Ramos (cell line): ENCODE results near the gene ALDH1B1.

Source experiments
- in situ Hi-C: fragments of 300-500 bp; cut with MboI; formaldehyde crosslinking; loops from one replicate; pipeline ENCODE4 v1.14.3; 2022; ENCODE audit warnings: low sequenced_read_pairs; ENCODE audit not compliant: unreplicated experiment

The ALDH1B1 gene

DNA sequence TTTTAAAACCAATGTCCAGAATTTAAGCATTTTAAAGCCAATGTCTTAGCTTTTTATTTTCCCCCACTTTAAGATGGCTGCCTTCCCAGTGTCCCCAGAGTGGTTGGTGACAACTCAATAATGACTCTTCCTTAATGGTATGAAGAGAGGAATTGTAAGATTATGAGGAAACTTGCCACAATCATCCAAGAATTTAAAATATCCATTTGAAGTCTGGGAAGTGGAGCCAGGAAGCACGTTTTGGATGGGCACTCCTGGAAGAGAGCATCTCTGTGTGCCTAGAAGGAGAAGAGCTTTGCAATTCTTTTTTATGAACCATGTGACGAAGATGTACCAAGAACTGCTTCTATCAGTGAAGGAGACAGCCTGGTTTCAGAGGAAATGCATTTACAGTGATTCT is 43.0 kb downstream of the ALDH1B1 start:
- in situ Hi-C loops: no loop called here

DNA sequence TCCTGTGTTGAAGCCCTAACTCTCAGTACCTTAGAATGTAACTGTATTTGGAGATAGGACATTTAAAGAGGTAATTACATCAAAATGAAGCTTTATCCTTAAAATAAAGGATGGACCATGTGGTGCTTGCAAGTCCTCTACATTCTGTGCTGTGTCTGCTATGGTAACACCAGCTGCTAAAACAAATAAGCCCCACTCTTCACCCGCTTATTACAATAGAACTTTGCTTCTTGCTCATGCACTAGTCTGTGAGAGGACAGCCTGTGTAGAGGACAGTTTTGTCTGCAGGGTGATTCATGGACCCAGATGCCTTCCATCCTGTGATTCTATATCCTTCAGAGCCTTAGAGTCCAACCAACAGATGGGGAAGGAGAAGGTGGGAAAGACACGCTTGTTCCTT is 44.2 kb downstream of the ALDH1B1 start:
- in situ Hi-C loops: no loop called here

DNA sequence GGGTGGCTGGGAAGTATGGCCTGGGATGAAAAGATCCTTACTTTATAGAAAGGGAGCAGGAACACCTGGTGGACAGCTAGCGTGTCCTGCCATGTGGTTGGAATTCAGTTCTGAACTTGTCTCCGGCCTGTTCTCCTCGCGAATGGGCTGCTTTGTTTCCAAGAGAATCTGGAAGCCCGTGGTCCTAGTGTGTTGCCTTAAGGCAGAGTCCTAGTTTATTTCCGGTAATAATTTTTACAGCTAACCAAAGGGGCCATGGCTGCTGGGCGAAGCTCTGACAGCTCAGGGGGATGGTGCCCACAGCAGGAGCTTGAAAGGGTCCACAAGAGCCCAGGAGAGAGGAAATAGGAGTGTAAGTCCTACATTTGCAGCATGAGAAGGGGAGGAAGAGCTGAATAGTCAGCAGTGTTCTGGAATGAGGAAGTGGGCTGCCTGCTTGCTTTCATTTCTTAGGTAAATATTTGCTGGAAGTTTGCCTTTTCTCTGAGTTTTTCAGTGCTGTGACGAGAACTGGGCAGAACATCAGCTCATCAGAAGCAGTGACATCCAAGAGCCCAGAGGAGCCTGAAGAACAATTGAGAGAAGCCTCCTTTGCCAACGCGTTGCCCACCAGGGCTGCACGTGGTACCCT is 44.8 kb downstream of the ALDH1B1 start:
- in situ Hi-C loops: no loop called here

DNA sequence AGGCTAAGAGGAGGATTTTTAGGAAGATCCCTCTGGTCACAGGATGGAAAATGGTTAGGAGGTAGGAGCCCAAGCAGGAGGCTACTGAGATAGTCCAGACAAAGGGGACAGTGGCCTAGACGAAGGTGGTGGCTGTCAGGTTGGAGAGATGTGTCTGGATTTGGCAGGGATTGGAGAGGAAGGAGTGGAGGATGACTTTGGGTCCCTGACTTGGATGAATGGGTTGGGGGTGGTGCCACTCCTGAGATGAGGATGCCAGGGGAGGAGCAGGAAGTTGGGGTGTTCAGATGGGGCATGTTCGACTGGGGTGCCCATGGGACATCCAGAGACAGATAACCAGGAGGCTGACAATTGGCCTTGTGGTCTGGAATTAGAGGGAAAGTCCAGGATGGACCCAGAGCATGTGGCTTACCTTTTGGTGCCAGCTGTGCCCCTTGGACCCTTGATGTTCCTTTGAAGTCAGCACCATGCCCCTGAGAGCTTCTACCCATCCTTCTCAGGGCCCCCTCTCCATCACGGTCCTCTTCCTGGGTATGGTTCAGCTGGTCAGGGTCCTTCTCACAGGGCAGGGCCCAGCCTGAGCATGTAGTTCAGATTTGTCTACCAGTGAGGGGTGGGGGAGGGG is 46.9 kb downstream of the ALDH1B1 start:
- in situ Hi-C loops: no loop called here

DNA sequence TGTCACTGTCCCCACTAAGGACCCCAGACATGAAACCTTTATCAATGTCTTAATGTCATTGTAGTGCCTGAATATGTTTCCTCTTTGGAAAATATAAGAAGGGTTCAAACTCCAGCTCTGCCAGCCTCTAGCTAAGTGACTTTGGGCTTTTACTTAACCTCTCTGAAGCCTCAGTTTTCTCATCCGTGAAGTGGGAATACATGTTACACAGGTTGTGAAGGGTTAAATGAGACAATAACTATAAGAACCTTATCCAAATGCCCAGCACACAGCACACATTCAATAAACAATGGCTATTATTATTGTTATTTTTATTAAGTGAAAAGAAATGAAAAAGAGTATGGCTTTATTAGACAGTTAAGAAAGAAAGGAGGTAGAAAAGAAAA is 47.4 kb downstream of the ALDH1B1 start:
- in situ Hi-C loops: no loop called here

DNA sequence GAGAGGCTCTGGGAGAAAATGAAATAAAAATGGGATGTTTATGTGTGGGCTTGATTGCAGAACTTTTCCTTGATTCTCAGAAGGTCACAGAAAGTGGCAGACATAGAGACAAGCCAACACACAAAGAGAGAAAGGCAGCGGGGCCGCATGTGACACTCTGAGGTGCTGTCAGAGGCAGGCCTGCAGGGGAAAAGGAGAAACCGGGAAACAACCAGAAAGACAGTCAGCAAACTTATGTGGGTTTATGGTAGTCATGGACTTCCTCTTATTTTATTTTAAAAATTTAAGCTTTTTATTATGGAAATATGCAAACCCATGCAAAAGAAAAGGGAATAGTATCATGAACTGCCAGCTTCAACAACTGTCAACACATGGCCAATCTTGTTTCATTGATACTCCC is 48.0 kb downstream of the ALDH1B1 start:
- in situ Hi-C loops: no loop called here

DNA sequence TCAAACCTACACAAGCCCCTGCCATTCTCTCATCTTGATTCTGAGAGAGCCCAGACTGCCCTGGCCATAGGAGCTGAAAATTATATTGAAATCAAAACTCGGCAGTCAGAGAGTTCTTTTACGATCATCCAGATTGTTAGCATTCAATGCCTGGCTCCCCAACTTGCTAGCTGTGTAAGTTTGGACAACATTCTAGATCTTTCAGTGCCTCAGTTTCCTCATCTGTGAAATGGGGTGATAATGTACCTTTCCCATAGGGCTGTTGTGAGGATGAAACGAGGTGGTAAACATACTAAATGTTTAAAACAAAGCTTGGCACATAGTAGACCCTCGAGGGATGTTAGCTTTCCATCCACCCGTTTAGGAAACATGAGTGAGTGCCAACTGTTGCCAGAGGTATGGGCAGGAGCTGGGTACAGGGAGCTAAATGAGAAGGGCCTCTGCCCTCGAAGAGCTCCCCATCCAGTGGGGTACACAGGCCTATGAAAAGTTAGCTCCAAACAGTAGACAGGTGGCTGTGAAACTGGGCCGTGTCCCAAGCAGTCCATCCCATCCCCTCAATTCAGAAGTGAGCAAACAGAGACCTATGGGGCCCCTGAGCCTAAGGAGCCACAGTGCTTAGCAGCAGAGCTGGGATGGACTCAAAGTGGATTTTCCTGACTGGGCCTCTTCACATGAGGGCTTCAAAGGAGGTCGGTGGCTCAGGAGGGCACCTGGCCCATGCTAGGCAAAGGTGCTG is 49.0 kb downstream of the ALDH1B1 start:
- in situ Hi-C loops: no loop called here

DNA sequence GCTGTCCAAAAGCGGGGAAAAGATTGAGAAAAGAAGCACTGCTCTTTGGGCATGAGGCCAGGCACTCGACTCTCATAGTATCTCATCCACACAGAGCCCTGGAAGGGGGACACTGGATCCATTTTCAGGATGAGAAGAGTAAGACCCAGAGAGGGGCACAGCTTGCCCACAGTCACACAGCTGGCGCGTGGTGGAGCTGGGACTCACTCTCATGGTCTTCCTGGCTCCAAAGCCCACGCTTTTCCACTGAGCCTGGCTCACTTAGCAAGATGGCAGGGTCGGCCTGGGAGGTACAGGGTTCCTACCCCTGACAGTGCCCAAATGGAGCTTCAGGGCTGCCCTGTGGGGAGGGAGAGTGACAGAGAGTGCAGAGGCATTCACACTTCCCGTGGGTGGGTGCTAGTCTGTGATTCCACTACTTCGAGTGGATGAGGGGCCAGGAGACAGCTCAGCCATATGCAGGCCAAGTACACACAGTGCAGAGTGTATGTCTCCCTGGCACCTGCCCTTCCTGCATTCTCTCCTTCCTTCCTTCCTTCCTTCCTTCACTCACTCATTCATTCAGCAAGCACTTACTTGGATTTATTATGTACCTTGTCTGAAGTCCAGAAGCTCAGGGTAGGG is 50.1 kb downstream of the ALDH1B1 start:
- in situ Hi-C loops: no loop called here

DNA sequence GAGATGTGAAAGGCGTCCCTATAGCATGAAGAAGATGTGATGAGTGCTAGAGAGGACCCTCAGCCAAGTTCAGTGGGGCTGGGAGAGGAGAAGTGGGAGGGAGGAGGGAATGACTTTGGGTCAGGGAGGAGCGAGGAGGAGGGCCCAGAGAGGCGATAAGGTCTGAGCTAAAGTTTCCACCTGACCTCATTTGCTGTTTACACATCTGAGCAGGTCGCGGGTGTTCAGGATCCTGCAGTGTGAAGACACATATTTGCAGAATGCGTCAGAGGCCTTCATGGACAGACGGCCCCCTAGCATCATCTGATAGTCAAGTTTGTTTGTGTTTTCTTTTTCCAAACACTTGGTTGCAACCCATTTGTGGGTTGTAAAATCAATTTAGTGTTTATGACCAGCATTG is 50.7 kb downstream of the ALDH1B1 start:
- in situ Hi-C loops: no loop called here

DNA sequence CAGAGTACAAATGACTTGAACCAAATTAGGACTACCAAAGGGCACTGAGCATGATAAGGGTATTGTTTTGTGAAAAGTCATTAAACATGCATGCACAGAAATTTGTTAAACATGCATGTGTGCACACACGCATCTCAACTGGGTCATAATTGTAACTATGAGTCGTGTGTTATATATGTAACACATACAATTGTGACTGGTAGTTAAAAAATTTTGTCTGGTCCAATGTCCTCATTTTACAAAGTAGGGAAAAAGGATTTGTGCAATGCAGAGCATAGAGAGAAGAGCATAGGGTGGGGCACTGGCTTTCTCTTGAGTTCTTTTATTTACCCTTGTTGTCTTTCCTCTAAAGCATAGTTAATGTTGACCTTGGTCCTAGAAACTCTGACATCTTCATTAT is 51.1 kb downstream of the ALDH1B1 start:
- in situ Hi-C loops: no loop called here

DNA sequence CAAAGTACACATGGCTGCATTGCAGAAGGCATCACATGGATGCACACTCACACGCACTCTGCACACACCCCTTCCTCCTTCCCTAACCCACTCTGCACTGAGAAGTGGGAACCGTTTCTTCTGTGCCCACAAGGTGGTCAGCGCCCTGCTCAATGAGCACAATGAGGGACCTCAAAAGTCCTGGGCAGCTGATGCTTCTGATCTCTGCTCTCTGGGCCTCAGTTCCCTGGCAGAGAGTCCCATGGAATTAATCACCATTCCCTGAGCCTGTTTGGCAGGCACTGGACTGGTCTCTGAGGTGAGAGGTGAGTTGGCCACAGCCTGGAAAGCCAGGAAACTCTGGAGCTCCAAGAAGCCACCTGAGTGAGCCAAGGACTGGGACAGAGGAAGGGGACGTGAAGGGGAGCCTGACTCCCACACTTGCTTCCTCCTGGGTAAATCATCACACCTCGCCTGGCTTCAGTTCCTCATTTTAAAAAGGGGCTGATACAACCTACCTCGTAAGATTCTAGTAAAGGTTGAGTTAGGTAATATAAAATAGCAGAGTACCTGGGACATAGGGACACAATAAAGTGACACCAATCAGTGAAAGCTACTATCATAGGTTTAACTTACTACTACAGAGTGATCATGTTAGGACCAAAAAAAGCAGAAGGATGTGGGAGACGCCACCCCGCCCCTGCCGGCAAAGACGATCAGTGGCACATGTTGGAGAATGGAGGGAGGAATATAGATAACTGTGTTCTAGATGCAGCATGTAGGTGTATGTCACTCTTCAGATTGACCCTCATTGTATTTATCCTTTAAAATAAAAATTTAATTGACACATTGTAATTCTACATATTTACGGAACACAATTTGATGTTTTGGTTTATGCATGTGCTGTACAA is 52.9 kb downstream of the ALDH1B1 start:
- in situ Hi-C loops: no loop called here

DNA sequence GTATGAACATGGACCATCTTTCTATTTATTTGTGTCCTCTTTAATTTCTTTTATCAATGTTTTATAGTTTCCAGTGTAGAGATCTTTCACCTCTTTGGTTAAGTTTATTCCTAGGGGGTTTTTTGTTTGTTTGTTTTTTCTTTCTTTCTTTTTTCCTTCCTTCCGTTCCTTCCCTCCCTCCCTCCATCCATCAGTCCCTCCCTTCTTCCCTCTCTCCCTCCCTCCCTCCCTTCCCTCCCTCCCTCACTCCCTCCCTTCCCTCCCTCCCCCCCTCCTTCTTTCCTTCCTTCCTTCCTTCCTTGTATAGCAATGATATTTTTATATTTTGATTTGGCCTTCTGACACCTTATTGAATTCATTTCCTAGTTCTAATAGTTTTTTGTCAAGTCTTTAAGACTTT is 55.2 kb downstream of the ALDH1B1 start:
- in situ Hi-C loops: no loop called here
